ENCODE data around the gene ATG4C. TPM values are rescaled to one million over a fixed set of nuclear protein-coding genes. Genes with fewer than 3 reads are reported as not detected.

Gene ATG4C
- total RNA-seq, 1 experiment from 2014 or later = 13.8 TPM

DNA sequence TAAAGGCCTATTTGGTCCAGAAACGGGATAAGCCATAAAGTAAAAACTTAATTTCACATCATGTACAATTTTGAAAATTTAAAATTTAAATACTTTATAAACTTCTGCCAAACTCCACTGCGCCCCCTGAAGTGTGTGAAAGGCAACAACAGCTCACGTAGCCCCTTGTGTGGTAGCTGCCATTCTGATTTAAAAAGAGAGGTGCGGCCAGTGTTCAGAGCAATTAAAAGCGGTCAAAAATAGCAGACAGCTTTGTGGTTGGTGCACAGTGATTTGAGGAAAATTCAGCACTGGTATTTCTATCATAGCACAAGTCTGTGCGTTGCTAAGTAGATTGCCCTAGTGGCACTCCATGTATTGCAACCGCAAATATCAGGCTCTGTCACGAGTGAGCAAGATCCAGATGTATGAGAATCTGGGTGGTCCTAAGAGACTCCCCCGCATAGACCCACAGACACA lies 122.5 kb downstream of the ATG4C start:
- no peaks in the 10 kb centered on the region for H3K9me2 ChIP-seq (ENCODE audit: insufficient read depth)
- H3K27me3 ChIP-seq (ENCODE audit: insufficient read depth, low read depth) = no peaks in the 10 kb centered on the region
- no TSS peak for BruUV-seq (replicated peaks)
- no peaks in the 10 kb centered on the region for H3F3A ChIP-seq (ENCODE audit: insufficient read depth, low read depth)
- CTCF ChIA-PET = no interaction called here
- no peak overlapping the region for H2AFZ ChIP-seq
- H3K36me3 ChIP-seq (ENCODE audit: low read depth) = no peaks in the 10 kb centered on the region
- no peaks in the 10 kb centered on the region for H3K9me3 ChIP-seq (ENCODE audit: insufficient read depth, low read depth)
- no peak for TF ChIP-seq EZH2 (IDR thresholded peaks at IDR 0.05; ENCODE audit: low read depth)
- TF ChIP-seq, protein P1, sequence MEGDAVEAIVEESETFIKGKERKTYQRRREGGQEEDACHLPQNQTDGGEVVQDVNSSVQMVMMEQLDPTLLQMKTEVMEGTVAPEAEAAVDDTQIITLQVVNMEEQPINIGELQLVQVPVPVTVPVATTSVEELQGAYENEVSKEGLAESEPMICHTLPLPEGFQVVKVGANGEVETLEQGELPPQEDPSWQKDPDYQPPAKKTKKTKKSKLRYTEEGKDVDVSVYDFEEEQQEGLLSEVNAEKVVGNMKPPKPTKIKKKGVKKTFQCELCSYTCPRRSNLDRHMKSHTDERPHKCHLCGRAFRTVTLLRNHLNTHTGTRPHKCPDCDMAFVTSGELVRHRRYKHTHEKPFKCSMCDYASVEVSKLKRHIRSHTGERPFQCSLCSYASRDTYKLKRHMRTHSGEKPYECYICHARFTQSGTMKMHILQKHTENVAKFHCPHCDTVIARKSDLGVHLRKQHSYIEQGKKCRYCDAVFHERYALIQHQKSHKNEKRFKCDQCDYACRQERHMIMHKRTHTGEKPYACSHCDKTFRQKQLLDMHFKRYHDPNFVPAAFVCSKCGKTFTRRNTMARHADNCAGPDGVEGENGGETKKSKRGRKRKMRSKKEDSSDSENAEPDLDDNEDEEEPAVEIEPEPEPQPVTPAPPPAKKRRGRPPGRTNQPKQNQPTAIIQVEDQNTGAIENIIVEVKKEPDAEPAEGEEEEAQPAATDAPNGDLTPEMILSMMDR (conservative IDR thresholded peaks at IDR 0.05) = peak; percentile 57
- no peaks in the 10 kb centered on the region for H4K20me1 ChIP-seq (ENCODE audit: insufficient read depth)
- intact Hi-C loops (cut with micrococcal nuclease; ENCODE audit: unreplicated experiment) = no loop called here
- H3K27ac ChIP-seq = no peak overlapping the region
- DNase-seq = no peak
- H3K4me1 ChIP-seq (replicated peaks; ENCODE audit: insufficient read depth) = no peaks in the 10 kb centered on the region
- H3K4me2 ChIP-seq = no peak overlapping the region
- H3K4me3 ChIP-seq = no peak overlapping the region
- H3K79me2 ChIP-seq (ENCODE audit: low read depth) = no peaks in the 10 kb centered on the region
- POLR2A ChIA-PET (ENCODE audit: unreplicated experiment) = no interaction called here

DNA sequence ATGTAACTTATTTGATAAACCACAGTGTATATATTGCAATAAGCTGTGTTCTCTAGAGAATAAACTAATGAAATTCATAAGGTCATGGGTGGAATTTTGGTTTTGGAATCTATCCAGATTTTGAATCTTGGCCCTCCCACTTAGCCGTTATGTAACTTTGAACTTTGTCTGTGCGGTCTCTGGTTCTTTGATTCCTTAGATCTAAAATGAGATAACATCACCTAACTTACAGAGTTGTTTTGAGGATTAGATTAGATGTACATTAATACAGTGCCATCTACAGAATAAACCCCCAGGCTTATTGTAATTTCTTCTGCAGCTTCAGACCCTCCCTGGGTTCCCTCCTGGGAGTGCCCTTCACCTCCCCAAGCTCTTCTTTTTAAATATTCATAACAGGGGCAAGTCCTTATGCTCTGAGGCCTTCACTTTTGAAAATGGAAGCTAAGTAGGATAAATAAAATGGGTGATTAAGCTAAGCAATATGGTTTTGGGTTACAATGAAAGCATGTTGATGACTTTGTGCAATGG lies 124.3 kb downstream of the ATG4C start:
- TF ChIP-seq, protein P1 (conservative IDR thresholded peaks at IDR 0.05) = no peak
- TF ChIP-seq EZH2 (IDR thresholded peaks at IDR 0.05; ENCODE audit: low read depth) = no peak
- intact Hi-C loops (cut with micrococcal nuclease; ENCODE audit: unreplicated experiment) = no loop called here
- POLR2A ChIA-PET (ENCODE audit: unreplicated experiment) = no interaction called here
- Histone ChIP-seq H3K4me1 (replicated peaks; ENCODE audit: insufficient read depth) (no peaks in the 10 kb centered on the region), H3K4me3 (no peak overlapping the region), H2AFZ (no peak overlapping the region), H3F3A (ENCODE audit: insufficient read depth, low read depth) (no peaks in the 10 kb centered on the region), H4K20me1 (ENCODE audit: insufficient read depth) (no peaks in the 10 kb centered on the region), H3K9me3 (ENCODE audit: insufficient read depth, low read depth) (no peaks in the 10 kb centered on the region), H3K79me2 (ENCODE audit: low read depth) (no peaks in the 10 kb centered on the region), H3K27me3 (ENCODE audit: insufficient read depth, low read depth) (no peaks in the 10 kb centered on the region; the same call in 1 of the 2 replicates), H3K27ac (no peak overlapping the region), H3K36me3 (ENCODE audit: low read depth) (no peaks in the 10 kb centered on the region), H3K9me2 (ENCODE audit: insufficient read depth) (no peaks in the 10 kb centered on the region), H3K4me2 (no peak overlapping the region)
- DNase-seq = no peak
- BruUV-seq (replicated peaks) = no TSS peak
- CTCF ChIA-PET = interaction anchor here (0.6 kb wide), 1 partner anchor 444 kb away, joined by 3 read pairs; no protein-coding TSS in a partner anchor

GRCh38 chr1:62912028-62912638 lies 128.2 kb downstream of the ATG4C start:
- H4K20me1 ChIP-seq (ENCODE audit: insufficient read depth) = no peaks in the 10 kb centered on the region
- H3F3A ChIP-seq (ENCODE audit: insufficient read depth, low read depth) = no peaks in the 10 kb centered on the region
- intact Hi-C loops (cut with micrococcal nuclease; ENCODE audit: unreplicated experiment) = no loop called here
- ChIA-PET CTCF (no interaction called here), POLR2A (ENCODE audit: unreplicated experiment) (no interaction called here)
- no peaks in the 10 kb centered on the region for H3K9me3 ChIP-seq (ENCODE audit: insufficient read depth, low read depth)
- H3K79me2 ChIP-seq (ENCODE audit: low read depth) = no peaks in the 10 kb centered on the region
- TF ChIP-seq EZH2 (IDR thresholded peaks at IDR 0.05; ENCODE audit: low read depth) = no peak
- TF ChIP-seq, protein P1 (conservative IDR thresholded peaks at IDR 0.05) = peak; percentile 72
- BruUV-seq (replicated peaks) = no TSS peak
- H3K4me1 ChIP-seq (replicated peaks; ENCODE audit: insufficient read depth) = no peaks in the 10 kb centered on the region
- DNase-seq = no peak
- no peaks in the 10 kb centered on the region for H3K9me2 ChIP-seq (ENCODE audit: insufficient read depth)
- no peak overlapping the region for H3K27ac ChIP-seq
- no peak overlapping the region for H2AFZ ChIP-seq
- H3K4me3 ChIP-seq = no peak overlapping the region
- no peaks in the 10 kb centered on the region for H3K36me3 ChIP-seq (ENCODE audit: low read depth)
- peaks cover 35% of the 10 kb centered on the region for H3K27me3 ChIP-seq (ENCODE audit: insufficient read depth, low read depth)
- no peak overlapping the region for H3K4me2 ChIP-seq

Other genes starting within 250 kb of the ATG4C start
- not detected in 2 replicates for gene ANGPTL3, start 186.6 kb upstream of the ATG4C start, total RNA-seq (2021)
- gene DOCK7, start 95.7 kb upstream of the ATG4C start, total RNA-seq (2021) = 34.0 and 34.2 TPM in 2 replicates

All from PC-9 (cell line).